GM21619 (cell line): Measurements from ENCODE around the gene PRSS50.
"Not testable (repeated sequence)": the region's sequence is repeated elsewhere in the genome, so short reads cannot be mapped to it uniquely, and the experiment has no call there.

Experiments used
- ATAC-seq: cut with Tn5 transposase; IDR thresholded peaks from one replicate; pipeline ENCODE4 v1.9.1; 2021; ENCODE audit not compliant: unreplicated experiment

The PRSS50 gene

GRCh38 chr3:46717447-46718231 is at the start of gene PRSS50:
Gene PRSS50 (minus strand): TSS chr3:46717869. CDS start chr3:46717824, 45 bp downstream.
- no peak for ATAC-seq

GRCh38 chr3:46764206-46764605 is 46.5 kb upstream of the PRSS50 start:
- no peak for ATAC-seq

DNA sequence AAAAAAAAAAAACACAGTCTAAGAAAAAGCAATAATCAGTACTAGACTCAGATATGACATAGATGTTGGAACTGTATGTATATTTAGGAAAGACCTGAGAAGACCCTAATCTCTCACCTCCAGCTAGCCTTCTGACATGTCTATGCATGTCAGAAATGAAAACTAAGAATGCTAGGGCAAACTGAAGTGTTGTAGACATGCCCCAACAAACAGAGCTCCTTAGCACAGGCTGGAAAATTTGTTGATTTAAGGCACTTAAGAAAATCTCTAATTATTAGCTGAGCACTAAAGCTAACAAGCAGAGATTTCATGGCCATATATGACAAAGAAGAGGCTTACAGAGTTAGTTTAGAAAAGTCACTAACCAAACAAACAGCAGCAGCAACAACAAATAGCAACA is 45.5 kb upstream of the PRSS50 start:
- no peak for ATAC-seq

DNA sequence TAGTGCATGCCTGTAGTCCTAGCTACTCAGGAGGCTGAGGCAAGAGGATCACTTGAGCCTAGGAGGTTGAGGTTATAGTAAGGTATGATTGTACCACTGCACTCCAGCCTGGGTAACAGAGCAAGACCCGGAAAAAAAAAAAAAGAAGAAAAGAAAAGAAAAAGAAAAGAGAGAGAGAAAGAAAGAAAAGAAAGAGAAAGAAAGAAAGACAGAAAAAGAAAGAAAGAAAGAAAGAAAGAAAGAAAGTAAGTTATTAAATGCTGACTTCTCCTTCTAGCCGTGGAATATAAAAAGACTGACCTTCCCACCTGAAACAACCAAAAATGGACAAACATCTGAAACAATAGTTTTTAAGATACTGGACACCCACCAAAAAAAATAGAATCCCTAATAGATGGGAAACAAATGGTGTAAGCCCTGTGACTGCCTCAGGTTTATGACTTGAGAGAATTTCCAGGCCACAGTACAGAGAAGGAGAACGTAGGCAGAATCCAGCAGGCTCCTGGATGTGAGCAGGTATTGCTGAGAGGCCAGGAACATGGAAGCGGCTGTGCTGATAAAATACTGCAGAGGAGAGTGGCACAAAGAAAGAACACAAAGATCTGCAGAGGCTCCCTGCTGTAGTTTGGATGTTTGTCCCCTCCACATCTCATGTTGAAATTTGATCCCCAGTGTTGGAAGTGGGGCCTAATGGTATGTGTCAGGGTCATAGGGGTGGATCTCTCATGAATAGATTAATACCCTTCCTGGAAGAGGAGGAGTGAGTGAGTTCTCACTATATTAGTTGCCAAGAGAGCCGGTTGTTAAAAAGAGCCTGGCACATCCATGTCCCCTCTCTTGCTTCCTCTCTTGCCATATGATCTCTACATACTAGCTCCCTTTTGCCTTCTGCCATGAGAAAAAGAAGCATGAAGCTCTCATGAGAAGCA is 41.8 kb upstream of the PRSS50 start:
- ATAC-seq = no peak

GRCh38 chr3:46756642-46757041 is 39.0 kb upstream of the PRSS50 start:
- ATAC-seq = no peak

DNA sequence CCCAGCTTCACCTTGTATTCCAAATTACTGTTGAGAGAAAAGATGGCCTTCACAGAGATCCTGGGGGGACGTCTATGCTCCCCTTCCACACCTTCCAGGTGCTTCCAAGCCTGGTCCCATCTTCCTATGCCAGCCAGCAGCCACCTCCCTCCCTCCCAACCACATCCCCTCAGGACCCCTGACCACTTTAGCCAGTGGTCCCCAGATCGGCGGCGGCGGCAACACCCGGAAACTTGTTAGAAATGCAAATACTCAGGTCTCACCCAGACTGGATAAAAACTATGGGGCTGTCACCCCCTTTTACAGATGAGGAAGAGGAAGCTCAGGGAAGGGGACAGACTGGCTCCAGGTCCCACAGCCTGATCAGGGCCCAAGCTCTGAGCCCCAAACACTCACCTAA is 38.0 kb upstream of the PRSS50 start:
- ATAC-seq = no peak

DNA sequence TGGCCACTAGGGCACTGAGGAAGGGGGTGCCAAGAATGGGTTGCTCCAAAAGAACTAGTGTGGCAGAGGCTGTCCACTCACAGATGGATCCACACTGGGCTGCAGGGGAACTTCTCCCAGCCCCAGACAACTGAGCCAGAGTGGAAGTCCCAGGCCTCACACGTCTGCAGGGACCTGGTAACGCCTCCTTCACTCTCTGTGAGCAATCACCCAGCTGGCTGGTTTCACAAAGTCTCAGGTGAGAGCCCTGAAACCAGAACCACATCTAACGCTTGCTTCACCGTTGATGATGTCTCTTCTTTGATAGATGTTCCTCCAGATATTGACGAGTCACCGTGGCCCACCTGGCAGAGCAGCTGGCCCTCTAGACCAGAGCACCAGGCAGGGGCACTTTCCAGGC is 35.5 kb upstream of the PRSS50 start:
- ATAC-seq = not testable (repeated sequence)

DNA sequence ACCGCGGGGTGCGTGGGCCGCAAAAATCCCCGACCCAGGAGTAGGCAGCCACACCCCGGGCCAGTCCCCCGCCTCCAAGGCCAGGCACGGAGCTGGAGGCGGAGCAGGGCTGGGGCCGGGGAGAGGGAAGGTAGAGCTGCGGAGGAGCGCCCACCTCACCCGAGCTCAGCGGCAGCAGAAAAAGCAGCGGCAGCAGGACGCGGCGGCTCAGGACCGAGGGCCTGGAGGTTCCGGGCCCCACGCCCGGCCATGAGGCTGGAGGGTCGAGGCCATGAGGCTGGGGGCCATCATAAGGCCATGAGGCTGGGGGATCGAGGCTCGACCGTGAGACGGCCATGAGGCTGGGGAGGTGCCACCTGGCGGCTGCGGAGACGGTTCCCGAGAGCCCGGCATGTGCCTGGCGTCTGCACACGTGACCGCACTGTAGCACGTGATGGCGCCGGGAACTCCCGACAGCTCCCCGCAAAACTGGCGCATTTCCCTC is 32.9 kb upstream of the PRSS50 start:
- ATAC-seq = no peak

- no peak for ATAC-seq
Observed at GRCh38 chr3:46749129-46749528, 31.5 kb upstream of the PRSS50 start.

DNA sequence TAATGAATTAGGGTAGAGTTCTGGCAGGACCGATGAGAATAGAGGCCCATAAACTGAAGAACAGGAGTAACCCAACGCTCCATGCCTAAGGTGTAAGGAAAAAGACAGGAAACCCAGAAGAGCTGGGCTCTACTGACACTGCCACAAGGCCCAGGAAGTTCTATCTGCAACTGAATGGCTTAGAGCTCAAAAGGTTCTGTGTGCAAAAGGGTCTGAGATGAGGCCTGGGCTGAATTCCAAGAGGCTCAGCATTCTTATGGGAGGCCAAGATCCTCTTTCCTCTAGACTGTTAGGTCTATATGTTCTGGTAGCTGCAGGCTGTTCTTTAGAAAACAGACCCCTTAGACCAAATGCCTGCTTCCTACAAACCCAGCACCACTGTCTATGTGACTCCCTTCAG is 30.5 kb upstream of the PRSS50 start:
- no peak for ATAC-seq

DNA sequence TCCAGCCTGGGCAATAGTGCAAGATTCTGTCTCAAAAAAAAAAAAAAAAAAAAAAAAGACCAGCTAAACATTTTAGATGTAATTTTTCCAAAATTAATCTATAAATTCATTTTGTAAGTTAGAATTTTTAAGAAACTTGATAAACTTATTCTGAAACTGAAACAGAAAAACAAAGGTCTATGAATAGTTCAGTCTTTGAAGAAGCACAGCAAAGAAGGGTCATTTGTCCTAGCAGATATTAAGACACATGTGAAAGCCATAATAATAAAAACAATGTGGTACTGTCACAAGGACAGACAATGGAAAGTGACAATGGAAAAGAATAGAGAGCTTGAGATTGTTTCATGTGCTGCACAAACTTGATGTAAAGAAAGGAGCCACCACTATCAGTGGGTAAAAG is 29.0 kb upstream of the PRSS50 start:
- ATAC-seq = no peak

DNA sequence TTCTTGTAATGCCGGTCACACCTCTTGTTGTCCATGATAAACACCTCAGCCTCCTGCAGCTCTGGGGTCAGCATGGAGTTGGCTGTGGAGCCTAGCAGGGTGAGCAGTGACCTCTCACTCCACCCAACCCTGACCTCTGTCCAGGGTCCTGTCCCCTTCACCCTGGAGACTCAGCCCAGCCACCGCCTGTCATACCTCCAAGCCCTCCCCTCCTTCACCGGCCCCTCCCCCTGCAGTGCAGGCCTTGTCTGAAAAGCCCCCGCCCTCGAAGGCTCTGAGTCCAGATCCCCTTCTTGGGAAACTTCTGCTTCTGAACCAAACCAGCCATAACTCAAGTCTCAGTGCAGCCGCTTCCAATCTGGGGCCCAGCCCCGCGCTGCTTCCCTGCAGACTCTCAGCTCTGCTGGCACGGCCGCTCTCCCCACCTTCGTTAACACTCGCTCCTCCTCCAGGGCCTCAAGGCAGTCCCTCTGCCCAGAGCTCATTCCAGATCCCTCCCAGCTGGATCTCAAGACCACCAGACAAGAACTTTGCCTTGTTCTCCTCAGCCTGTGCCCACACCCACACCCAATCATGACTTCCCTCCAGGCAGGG is 25.4 kb upstream of the PRSS50 start:
- no peak for ATAC-seq

DNA sequence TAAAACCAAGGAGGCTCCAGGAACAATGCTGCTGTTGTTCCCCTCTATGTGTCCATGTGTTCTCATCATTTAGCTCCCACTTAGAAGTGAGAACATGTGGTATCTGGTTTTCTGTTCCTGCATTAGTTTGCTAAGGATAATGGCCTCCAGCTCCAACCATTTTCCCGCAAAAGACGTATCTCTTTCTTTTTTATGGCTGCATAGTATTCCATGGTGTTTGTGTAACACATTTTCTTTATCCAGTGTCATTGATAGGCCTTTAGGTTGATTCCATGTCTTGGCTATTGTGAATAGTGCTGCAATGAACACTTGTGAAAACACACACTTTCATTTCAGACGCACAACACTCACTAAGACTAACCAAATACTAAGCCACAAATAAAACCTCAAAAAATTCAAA is 21.9 kb upstream of the PRSS50 start:
- ATAC-seq = not testable (repeated sequence)

GRCh38 chr3:46737329-46737731 is 19.7 kb upstream of the PRSS50 start:
- no peak for ATAC-seq

GRCh38 chr3:46736006-46736872 is 18.6 kb upstream of the PRSS50 start:
- no peak for ATAC-seq

GRCh38 chr3:46734773-46735172 is 17.1 kb upstream of the PRSS50 start:
- no peak for ATAC-seq

GRCh38 chr3:46733026-46733800 is 15.5 kb upstream of the PRSS50 start:
- ATAC-seq = no peak

- no peak for ATAC-seq
Observed at GRCh38 chr3:46731795-46732194, 14.1 kb upstream of the PRSS50 start.

DNA sequence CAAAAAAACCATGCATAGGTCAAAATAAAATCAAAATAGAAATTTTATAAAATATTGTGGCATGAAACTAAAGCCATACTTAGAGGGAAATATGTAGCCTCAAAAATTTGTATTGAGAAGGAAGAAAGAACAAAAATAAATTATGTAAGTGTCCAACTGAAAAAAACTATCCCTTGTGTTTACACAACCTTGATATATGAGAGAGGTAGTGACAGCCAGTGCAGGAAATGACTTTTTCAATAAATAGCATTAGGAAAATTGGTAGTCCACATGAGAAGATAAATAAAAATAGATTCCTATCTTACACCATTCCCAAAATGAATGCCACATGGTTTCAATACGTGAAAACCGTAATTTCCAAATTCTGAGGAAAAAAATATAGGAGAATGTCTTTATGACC is 13.2 kb upstream of the PRSS50 start:
- ATAC-seq = no peak

DNA sequence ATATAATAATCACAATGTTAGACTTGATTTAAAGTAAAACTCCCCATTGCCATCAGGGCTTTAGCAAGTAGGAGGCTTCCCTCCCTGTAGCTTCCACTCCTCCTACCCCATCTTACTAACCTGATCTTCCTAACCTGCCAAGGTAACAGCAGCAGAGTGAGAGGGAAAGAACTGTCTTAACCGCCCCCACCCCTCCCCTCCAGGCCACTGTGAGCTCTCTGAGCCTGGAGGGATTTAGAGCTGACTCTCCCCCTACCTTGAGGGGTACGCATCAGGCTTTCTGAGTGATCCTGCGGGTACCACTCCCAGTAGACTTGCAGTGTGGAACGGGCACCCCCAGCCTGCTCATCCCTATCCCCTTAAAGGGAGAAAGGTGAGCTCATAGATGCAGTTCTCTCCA is 11.4 kb upstream of the PRSS50 start:
- ATAC-seq = no peak
